DOHH2 (cell line): Measurements from ENCODE around the gene ZNF467.

Source experiments
- H3F3A ChIP-seq: fragments of 200-600 bp; sonication (generic), shearing (Covaris generic); 2 replicates; pipeline ENCODE4 v1.6.0; 2016; ENCODE audit warnings: antibody characterized with exemption, mild to moderate bottlenecking; ENCODE audit not compliant: control insufficient read depth, insufficient read depth
- H3K27ac ChIP-seq: fragments of 200-600 bp; sonication (generic); 2 replicates; pipeline ENCODE4 v1.5.1; 2014; ENCODE audit warnings: low read depth, mild to moderate bottlenecking, low read length, moderate library complexity
- H3K27me3 ChIP-seq: fragments of 200-600 bp; sonication (generic); 2 replicates; pipeline ENCODE4 v1.6.1; 2014; ENCODE audit warnings: mild to moderate bottlenecking, low read length, mixed read lengths; ENCODE audit not compliant: control insufficient read depth
- H3K36me3 ChIP-seq: fragments of 200-600 bp; sonication (generic); 2 replicates; pipeline ENCODE4 v1.6.1; 2014; ENCODE audit warnings: mild to moderate bottlenecking, low read length, moderate library complexity, mixed read lengths; ENCODE audit not compliant: control insufficient read depth
- H3K4me1 ChIP-seq: fragments of 200-600 bp; sonication (generic); 2 replicates; pipeline ENCODE4 v1.6.1; 2014; ENCODE audit warnings: mild to moderate bottlenecking, low read length, mixed read lengths; ENCODE audit not compliant: control insufficient read depth
- H3K4me2 ChIP-seq: fragments of 200-600 bp; sonication (generic); 2 replicates; pipeline ENCODE4 v1.6.0; 2014; ENCODE audit warnings: mild to moderate bottlenecking, low read length, moderate library complexity
- H3K4me3 ChIP-seq: fragments of 200-600 bp; sonication (generic); 2 replicates; pipeline ENCODE4 v1.5.1; 2014; ENCODE audit warnings: mild to moderate bottlenecking, low read length, mixed read lengths
- H3K79me2 ChIP-seq: fragments of 200-600 bp; sonication (generic); 2 replicates; pipeline ENCODE4 v1.6.1; 2014; ENCODE audit warnings: mild to moderate bottlenecking, low read length, mixed read lengths; ENCODE audit not compliant: control insufficient read depth
- H3K9me2 ChIP-seq: fragments of 200-600 bp; sonication (generic); replicated peaks from 2 replicates; pipeline ENCODE4 v1.6.1; 2014; ENCODE audit warnings: mild to moderate bottlenecking, low read length, mixed read lengths; ENCODE audit not compliant: control insufficient read depth
- H3K9me3 ChIP-seq: fragments of 200-600 bp; sonication (generic); 2 replicates; pipeline ENCODE4 v1.6.1; 2014; ENCODE audit warnings: antibody characterized with exemption, low read length, mixed read lengths; ENCODE audit not compliant: control insufficient read depth, insufficient read depth
- H4K20me1 ChIP-seq: fragments of 200-600 bp; sonication (generic); 2 replicates; pipeline ENCODE4 v1.6.0; 2014; ENCODE audit warnings: low read depth, mild to moderate bottlenecking, antibody characterized with exemption, low read length, moderate library complexity; ENCODE audit not compliant: control insufficient read depth, insufficient read depth
- EZH2phosphoT487 ChIP-seq: fragments of 200-600 bp; sonication (generic); IDR thresholded peaks from 2 replicates; pipeline ENCODE4 v1.6.1; 2017; ENCODE audit warnings: borderline replicate concordance, mild to moderate bottlenecking, antibody characterized with exemption, low read length, moderate library complexity, mixed read lengths
- TF ChIP-seq, protein P1 (sequence below): fragments of 200-600 bp; sonication (generic); IDR thresholded peaks from one replicate; pipeline ENCODE4 v1.5.1; 2014; ENCODE audit warnings: antibody characterized with exemption, mild to moderate bottlenecking, low read depth, low read length; ENCODE audit not compliant: poor library complexity, severe bottlenecking

The ZNF467 gene

GRCh38 chr7:149774237-149775175 is 1.1 kb upstream of the ZNF467 start:
- H3F3A ChIP-seq: peaks cover 9% of the 10 kb centered on the region
- TF ChIP-seq EZH2phosphoT487: no peak
- TF ChIP-seq, protein P1, sequence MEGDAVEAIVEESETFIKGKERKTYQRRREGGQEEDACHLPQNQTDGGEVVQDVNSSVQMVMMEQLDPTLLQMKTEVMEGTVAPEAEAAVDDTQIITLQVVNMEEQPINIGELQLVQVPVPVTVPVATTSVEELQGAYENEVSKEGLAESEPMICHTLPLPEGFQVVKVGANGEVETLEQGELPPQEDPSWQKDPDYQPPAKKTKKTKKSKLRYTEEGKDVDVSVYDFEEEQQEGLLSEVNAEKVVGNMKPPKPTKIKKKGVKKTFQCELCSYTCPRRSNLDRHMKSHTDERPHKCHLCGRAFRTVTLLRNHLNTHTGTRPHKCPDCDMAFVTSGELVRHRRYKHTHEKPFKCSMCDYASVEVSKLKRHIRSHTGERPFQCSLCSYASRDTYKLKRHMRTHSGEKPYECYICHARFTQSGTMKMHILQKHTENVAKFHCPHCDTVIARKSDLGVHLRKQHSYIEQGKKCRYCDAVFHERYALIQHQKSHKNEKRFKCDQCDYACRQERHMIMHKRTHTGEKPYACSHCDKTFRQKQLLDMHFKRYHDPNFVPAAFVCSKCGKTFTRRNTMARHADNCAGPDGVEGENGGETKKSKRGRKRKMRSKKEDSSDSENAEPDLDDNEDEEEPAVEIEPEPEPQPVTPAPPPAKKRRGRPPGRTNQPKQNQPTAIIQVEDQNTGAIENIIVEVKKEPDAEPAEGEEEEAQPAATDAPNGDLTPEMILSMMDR: no peak
- peak overlapping the region; percentile 79; the same call in 1 of the 2 replicates for H3K4me3 ChIP-seq
- peaks cover 17% of the 10 kb centered on the region; the same call in 1 of the 2 replicates for H3K27me3 ChIP-seq
- no peak overlapping the region for H3K27ac ChIP-seq
- no peaks in the 10 kb centered on the region for H3K9me2 ChIP-seq
- 0 out of 2 replicates have a peak, but pooled peaks cover 8% of the 10 kb centered on the region for H4K20me1 ChIP-seq
- no peaks in the 10 kb centered on the region for H3K79me2 ChIP-seq
- H3K4me2 ChIP-seq: peak overlapping the region; percentile 86
- no peaks in the 10 kb centered on the region for H3K36me3 ChIP-seq
- no peaks in the 10 kb centered on the region for H3K9me3 ChIP-seq
- peaks cover 41% of the 10 kb centered on the region for H3K4me1 ChIP-seq

DNA sequence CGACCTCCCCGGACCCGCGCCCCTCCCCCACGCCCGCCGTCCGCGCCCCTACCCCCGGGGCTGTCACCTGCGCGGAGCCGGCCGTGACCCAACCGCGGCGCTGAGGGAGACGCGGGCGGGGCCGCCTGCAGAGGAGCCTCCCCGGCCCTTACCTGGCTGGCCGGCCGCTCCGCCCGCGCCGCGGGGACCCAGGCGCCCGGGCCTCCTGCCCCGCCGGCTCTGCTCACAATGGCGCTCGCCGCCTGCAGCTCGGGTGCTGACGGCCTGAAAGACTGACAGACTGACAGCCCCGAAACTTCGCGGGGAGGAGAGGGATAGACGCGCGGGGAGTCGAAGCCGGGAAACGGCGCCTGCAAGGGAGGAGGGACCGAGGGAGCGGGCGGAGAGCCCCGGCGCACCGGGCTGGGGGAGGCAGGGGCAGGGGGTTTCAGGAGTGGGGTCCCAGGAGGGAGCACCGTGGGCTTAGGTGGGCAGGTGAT is 393 bp downstream of the ZNF467 start:
- Histone ChIP-seq H3K4me3 (peak overlapping the region; percentile 79), H3K9me3 (no peaks in the 10 kb centered on the region), H4K20me1 (0 out of 2 replicates have a peak, but pooled peaks cover 5% of the 10 kb centered on the region), H3K79me2 (no peaks in the 10 kb centered on the region), H3K4me1 (peaks cover 41% of the 10 kb centered on the region), H3K27ac (peak overlapping the region; percentile 42), H3K27me3 (peaks cover 17% of the 10 kb centered on the region; the same call in 1 of the 2 replicates), H3K9me2 (no peaks in the 10 kb centered on the region), H3K4me2 (peak overlapping the region; percentile 86), H3K36me3 (0 out of 2 replicates have a peak, but pooled peaks cover 9% of the 10 kb centered on the region), H3F3A (peaks cover 9% of the 10 kb centered on the region)
- TF ChIP-seq, protein P1: no peak
- no peak for TF ChIP-seq EZH2phosphoT487

GRCh38 chr7:149772241-149772955 is 990 bp downstream of the ZNF467 start:
- TF ChIP-seq, protein P1: no peak
- no peak for TF ChIP-seq EZH2phosphoT487
- peaks cover 17% of the 10 kb centered on the region; the same call in 1 of the 2 replicates for H3K27me3 ChIP-seq
- peak overlapping the region; percentile 84 for H3K4me3 ChIP-seq
- 0 out of 2 replicates have a peak, but pooled peaks cover 4% of the 10 kb centered on the region for H4K20me1 ChIP-seq
- H3K27ac ChIP-seq: peak overlapping the region; percentile 81
- H3K4me2 ChIP-seq: peak overlapping the region; percentile 86
- 0 out of 2 replicates have a peak, but pooled peaks cover 9% of the 10 kb centered on the region for H3K36me3 ChIP-seq
- peaks cover 9% of the 10 kb centered on the region for H3F3A ChIP-seq
- H3K9me3 ChIP-seq: no peaks in the 10 kb centered on the region
- H3K79me2 ChIP-seq: no peaks in the 10 kb centered on the region
- H3K9me2 ChIP-seq: no peaks in the 10 kb centered on the region
- H3K4me1 ChIP-seq: peaks cover 41% of the 10 kb centered on the region
